Subcutaneous abdominal adipose tissue (tissue), 5 donors: ENCODE data around the gene PFDN1.
"Not testable (repeated sequence)": the region's sequence is repeated elsewhere in the genome, so short reads cannot be mapped to it uniquely, and the experiment has no call there.

Source experiments
- H3K27ac ChIP-seq: one replicate; pipeline ENCODE4 v1.7.0; 2013; ENCODE audit warnings: low read depth, mild to moderate bottlenecking, inconsistent platforms, low read length, moderate library complexity
- H3K27me3 ChIP-seq, 5 donors: one replicate each; pipeline ENCODE4 v1.7.0; 2013; ENCODE audit warnings: low read length in 5 of 5, inconsistent platforms in 1 of 5; ENCODE audit not compliant: control insufficient read depth in 5 of 5, insufficient read depth in 4 of 5
- H3K36me3 ChIP-seq, 5 donors: one replicate each; pipeline ENCODE4 v1.7.0; 2013; ENCODE audit warnings: low read length in 5 of 5; ENCODE audit not compliant: control insufficient read depth in 5 of 5, insufficient read depth in 5 of 5
- H3K4me1 ChIP-seq, 5 donors: one replicate each; pipeline ENCODE4 v1.7.0; 2013; ENCODE audit warnings: low read length in 5 of 5, mild to moderate bottlenecking in 3 of 5, moderate library complexity in 1 of 5; ENCODE audit not compliant: control insufficient read depth in 5 of 5, insufficient read depth in 5 of 5
- H3K4me3 ChIP-seq, 5 donors: one replicate each; pipeline ENCODE4 v1.7.0; 2013; ENCODE audit warnings: low read length in 5 of 5, low read depth in 1 of 5
- H3K9ac ChIP-seq, 5 donors: one replicate each; pipeline ENCODE4 v1.7.0; 2013; ENCODE audit warnings: low read length in 5 of 5, mild to moderate bottlenecking in 4 of 5, moderate library complexity in 3 of 5
- H3K9me3 ChIP-seq, 5 donors: one replicate each; pipeline ENCODE4 v1.7.0; 2013; ENCODE audit warnings: low read length in 5 of 5; ENCODE audit not compliant: control insufficient read depth in 5 of 5
- donor health status: healthy.
- donor health status: healthy.
- donor health status: healthy.
- donor health status: healthy.
- donor health status: healthy.

The PFDN1 gene

DNA sequence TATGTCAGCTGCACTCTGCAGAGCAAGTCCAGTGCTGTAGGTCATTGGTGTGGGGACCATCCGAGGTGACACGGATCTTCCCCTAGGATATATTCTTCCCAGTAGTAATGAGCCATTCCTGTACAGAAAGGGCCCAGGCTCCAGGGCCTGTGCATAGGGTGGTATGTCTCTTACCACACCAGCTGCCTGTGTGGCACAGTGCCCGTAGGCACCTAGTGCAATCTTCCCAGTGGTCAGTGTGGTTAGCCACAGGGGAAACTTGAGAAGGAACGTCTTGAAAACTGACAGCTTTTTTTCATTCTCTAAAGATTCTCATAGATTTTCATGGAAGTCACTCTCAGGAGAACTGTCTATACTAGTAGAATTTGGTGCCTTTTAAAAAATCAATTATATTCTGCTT is 88.1 kb downstream of the PFDN1 start:
- H3K9ac ChIP-seq, result no peak overlapping the region
- H3K4me3 ChIP-seq, result no peak overlapping the region
- H3K9me3 ChIP-seq, result no peaks in the 10 kb centered on the region
- no peaks in the 10 kb centered on the region for H3K27me3 ChIP-seq
- peaks cover 0 to 37% (median 28%) of the 10 kb centered on the region in 5 donors for H3K4me1 ChIP-seq
- peaks cover 0 to 5% (median 3%) of the 10 kb centered on the region in 5 donors for H3K36me3 ChIP-seq
- no peak overlapping the region for H3K27ac ChIP-seq

DNA sequence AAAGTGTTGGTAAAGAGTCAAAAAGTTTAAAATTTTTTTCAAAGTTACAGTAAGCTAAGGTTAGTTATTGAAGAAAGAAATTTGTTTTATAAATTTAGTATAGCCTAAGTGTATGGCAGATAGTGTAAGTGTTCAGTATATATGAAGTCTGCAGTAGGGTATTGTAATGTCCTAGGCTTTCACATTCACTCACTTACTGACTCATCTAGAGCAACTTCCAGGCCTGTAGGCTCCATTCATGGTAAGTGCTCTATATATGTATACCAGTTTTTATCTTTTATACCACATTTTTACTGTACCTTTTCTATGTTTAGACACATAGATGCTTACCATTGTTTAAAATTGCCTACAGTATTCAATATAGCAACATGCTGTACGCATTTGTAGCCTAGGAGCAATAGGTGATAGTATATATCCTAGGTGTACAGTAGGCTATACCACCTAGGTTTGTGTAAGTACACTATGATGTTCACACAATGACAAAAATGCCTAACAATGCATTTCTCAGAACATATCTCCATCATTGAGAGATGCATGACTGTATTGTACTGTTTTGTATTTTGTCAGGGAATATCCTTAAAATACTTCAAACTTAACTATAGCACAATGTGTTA is 89.4 kb downstream of the PFDN1 start:
- Histone ChIP-seq H3K9ac (no peak overlapping the region), H3K4me3 (no peak overlapping the region), H3K9me3 (no peaks in the 10 kb centered on the region), H3K36me3 (peaks cover 0 to 5% (median 3%) of the 10 kb centered on the region in 5 donors), H3K27ac (no peak overlapping the region), H3K27me3 (no peaks in the 10 kb centered on the region), H3K4me1 (peaks cover 0 to 26% (median 14%) of the 10 kb centered on the region in 5 donors)

DNA sequence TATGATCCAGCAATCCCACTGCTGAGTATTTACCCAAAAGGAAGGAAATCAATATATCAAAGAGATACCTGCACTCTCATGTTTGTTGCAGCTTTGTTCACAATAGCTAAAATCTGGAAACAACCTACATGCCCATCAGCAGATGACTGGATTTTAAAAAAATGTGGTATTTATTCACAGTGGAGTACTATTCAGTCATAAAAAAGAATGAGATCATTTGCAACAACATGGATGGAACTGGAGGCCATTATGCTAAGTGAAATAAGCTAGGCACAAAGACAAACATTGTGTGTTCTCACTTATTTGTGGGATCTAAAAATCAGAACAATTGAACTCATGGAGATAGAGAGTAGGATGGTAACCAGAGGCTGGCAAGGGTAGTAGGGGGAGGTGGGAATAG is 94.8 kb downstream of the PFDN1 start:
- no peak overlapping the region for H3K27ac ChIP-seq
- no peaks in the 10 kb centered on the region for H3K27me3 ChIP-seq
- peaks cover 0 to 17% (median 13%) of the 10 kb centered on the region in 5 donors for H3K4me1 ChIP-seq
- H3K4me3 ChIP-seq, result no peak overlapping the region
- H3K9me3 ChIP-seq, result no peaks in the 10 kb centered on the region
- H3K36me3 ChIP-seq, result peaks cover 0 to 7% (median 5%) of the 10 kb centered on the region in 5 donors
- no peak overlapping the region for H3K9ac ChIP-seq

DNA sequence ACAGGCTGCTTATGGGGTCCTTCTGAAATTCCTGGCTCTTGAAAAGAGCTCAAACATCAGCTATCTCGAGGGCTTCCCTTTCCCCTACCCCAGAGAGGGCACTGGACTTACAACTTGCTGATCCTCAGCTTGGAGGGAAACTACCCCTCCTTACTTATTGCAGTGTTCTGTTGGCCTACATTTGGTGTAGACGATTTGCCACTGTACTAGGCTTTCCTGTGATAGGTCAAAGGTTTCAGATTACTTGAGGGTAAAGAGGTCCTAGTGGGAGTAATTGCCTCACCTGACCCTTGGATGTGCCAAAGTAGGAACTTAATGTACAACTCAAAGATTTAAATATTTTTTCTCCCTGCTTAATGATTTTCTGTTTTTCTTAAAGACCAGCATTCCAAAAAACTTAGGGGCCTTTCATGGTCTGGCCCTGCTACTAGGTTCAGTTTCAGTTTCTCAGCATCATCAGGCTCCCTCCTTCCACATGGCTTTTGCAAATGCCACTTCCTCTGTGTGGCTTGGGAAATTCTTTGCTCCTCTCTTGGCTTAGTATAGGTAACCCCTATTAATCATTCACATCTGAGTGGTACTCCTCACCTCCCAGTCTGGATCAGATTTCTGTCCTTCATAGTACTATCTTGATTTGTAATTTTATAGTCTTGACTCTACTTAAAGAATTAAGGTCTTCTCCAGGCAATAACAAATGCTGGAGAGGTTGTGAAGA is 95.5 kb downstream of the PFDN1 start:
- H3K27ac ChIP-seq, result no peak overlapping the region
- H3K9me3 ChIP-seq, result no peaks in the 10 kb centered on the region
- no peak overlapping the region for H3K4me3 ChIP-seq
- peaks cover 0 to 7% (median 5%) of the 10 kb centered on the region in 5 donors for H3K36me3 ChIP-seq
- H3K4me1 ChIP-seq, result peaks cover 0 to 17% (median 13%) of the 10 kb centered on the region in 5 donors
- no peaks in the 10 kb centered on the region for H3K27me3 ChIP-seq
- no peak overlapping the region for H3K9ac ChIP-seq

DNA sequence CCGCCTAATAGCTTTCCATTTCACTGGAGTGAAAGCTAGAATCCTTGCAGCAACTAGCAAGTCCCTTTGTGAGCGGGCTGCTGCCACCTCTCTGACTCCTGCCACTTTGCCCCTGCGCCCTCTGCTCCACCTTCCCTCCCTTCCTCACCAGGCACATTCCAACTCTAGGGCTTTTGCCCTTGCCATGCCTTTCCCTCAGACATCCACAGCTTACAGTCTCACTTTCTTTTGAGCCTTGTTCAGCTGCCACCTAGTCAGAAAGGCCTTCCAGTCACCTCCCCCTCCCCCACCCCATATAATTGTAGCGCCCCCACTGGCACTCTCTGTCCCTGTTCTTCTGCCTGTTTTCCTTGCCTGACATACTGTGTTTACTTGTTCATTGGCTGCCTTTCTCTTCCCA is 96.9 kb downstream of the PFDN1 start:
- H3K4me1 ChIP-seq, result peaks cover 0 to 17% (median 13%) of the 10 kb centered on the region in 5 donors
- H3K27me3 ChIP-seq, result no peaks in the 10 kb centered on the region
- H3K4me3 ChIP-seq, result no peak overlapping the region
- no peak overlapping the region for H3K9ac ChIP-seq
- no peak overlapping the region for H3K27ac ChIP-seq
- H3K9me3 ChIP-seq, result no peaks in the 10 kb centered on the region
- peaks cover 0 to 5% (median 0%) of the 10 kb centered on the region in 5 donors for H3K36me3 ChIP-seq

DNA sequence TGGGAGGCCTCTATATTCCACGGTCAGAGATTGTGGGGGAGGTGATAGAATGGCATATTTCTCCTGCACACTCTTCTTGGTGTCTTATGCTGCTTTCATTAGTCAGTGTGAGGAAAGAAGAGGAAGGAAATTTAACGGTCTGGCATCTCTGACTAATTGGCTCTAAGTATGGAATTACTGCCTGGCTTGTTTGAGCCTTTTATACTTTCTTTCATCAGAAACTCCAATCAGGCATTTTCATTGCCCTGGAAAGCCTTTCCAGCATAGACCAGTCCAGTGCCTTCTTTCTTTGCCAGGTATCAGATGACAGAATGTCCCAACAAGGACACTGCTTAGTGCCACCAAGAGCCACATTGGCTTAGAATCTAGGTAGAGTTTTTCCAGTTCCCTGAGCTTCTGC is 97.7 kb downstream of the PFDN1 start:
- no peak overlapping the region for H3K4me3 ChIP-seq
- H3K36me3 ChIP-seq, result peaks cover 0 to 5% (median 0%) of the 10 kb centered on the region in 5 donors
- H3K9ac ChIP-seq, result peak overlapping the region in 1 of 5 donors; percentile 20
- peaks cover 0 to 17% (median 13%) of the 10 kb centered on the region in 5 donors for H3K4me1 ChIP-seq
- H3K9me3 ChIP-seq, result no peaks in the 10 kb centered on the region
- H3K27ac ChIP-seq, result no peak overlapping the region
- no peaks in the 10 kb centered on the region for H3K27me3 ChIP-seq

DNA sequence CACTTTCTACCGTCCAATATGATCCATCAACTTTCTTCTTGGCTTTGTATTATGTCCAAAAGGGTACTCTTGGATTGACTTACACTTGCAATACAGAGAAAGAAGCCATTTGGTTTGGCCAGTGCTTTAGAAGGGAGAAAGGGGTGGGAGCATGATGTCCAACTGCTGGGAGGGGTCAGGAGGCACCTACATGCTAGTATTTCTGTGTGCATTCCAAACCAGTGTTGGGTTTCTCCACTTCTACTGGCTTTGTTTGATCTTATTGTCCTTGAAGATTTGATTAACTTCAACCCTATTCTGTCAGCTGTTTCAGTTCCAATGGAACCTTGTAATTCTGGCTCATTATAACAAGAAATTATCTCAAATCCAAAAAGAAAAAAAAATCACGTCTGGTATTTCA is 100.3 kb downstream of the PFDN1 start:
- peaks cover 0 to 8% (median 5%) of the 10 kb centered on the region in 5 donors for H3K36me3 ChIP-seq
- H3K27me3 ChIP-seq, result no peaks in the 10 kb centered on the region
- H3K9ac ChIP-seq, result no peak overlapping the region
- H3K4me1 ChIP-seq, result peaks cover 0 to 16% (median 12%) of the 10 kb centered on the region in 5 donors
- no peak overlapping the region for H3K27ac ChIP-seq
- H3K4me3 ChIP-seq, result no peak overlapping the region
- no peaks in the 10 kb centered on the region for H3K9me3 ChIP-seq

DNA sequence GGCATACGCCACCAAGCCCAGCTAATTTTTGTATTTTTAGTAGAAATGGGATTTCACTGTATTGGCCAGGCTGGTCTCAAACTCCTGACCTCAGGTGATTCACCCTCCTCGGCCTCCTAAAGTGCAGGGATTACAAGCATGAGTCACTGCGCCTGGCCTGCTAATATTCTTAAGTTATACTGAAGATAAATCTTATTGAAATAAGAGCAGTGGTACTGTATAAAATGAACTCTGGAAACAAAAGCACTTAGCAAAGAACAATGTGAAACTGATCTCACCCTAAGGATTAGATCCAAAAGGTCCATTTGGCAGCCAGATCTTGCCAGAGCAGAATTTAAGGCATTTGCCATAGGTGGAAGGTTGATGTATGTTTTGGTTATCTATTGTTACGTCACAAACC is 100.8 kb downstream of the PFDN1 start:
- H3K4me1 ChIP-seq, result peaks cover 0 to 11% (median 7%) of the 10 kb centered on the region in 5 donors
- H3K9me3 ChIP-seq, result no peaks in the 10 kb centered on the region
- H3K27me3 ChIP-seq, result no peaks in the 10 kb centered on the region
- H3K9ac ChIP-seq, result no peak overlapping the region
- H3K27ac ChIP-seq, result no peak overlapping the region
- no peak overlapping the region for H3K4me3 ChIP-seq
- peaks cover 0 to 8% (median 5%) of the 10 kb centered on the region in 5 donors for H3K36me3 ChIP-seq

DNA sequence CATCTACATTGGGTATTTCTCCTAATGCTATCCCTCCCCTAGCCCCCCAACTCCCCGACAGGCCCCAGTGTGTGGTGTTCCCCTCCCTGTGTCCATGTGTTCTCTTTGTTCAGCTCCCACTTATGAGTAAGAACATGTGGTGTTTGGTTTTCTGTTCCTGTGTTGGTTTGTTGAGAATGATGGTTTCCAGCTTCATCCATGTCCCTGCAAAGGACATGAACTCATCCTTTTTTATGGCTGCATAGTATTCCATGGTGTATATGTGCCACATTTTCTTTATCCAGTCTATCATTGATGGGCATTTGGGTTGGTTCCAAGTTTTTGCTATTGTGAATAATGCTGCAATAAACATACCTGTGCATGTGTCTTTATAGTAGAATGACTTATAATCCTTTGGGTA is 104.0 kb downstream of the PFDN1 start:
- H3K4me1 ChIP-seq, H3K9me3 ChIP-seq, H3K27me3 ChIP-seq, H3K9ac ChIP-seq, H3K4me3 ChIP-seq, H3K27ac ChIP-seq: not testable (repeated sequence)
- peaks cover 8 to 19% (median 11%) of the 10 kb centered on the region in 5 donors for H3K36me3 ChIP-seq

DNA sequence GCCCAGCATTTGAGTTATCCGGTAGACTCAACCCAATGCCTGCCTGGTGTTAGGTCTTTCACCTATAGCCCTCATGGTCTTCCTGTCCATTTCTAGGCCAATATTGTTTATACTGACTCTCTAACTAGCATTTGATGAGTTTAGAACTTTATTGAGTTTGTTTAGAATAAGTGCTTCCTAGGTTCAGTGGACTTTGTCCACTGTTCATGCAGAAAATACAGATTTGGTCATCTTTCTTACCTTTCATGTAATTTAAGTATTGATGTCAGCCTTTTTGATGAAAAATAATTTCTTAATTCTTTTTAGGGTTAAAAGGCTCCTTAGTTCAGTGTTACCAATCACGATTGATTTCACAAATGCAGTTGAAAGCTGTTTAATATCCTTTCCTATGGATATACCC is 105.9 kb downstream of the PFDN1 start:
- H3K4me3 ChIP-seq, result no peak overlapping the region
- no peak overlapping the region for H3K9ac ChIP-seq
- no peaks in the 10 kb centered on the region for H3K4me1 ChIP-seq
- no peaks in the 10 kb centered on the region for H3K27me3 ChIP-seq
- no peak overlapping the region for H3K27ac ChIP-seq
- H3K9me3 ChIP-seq, result no peaks in the 10 kb centered on the region
- peaks cover 6 to 19% (median 11%) of the 10 kb centered on the region in 5 donors for H3K36me3 ChIP-seq
